HG02763 (cell line): Measurements from ENCODE around the gene LYPD6.
"Not testable (repeated sequence)": the region's sequence is repeated elsewhere in the genome, so short reads cannot be mapped to it uniquely, and the experiment has no call there.

Source experiments
- ATAC-seq: cut with Tn5 transposase; IDR thresholded peaks from one replicate; pipeline ENCODE4 v1.9.1; 2021; ENCODE audit warnings: mild to moderate bottlenecking, moderate library complexity; ENCODE audit not compliant: unreplicated experiment

LYPD6 gene

GRCh38 chr2:149492923-149493322 is 162.5 kb downstream of the LYPD6 start:
- no peak for ATAC-seq

- ATAC-seq: not testable (repeated sequence)
Observed at GRCh38 chr2:149499204-149499603, 168.8 kb downstream of the LYPD6 start.

- ATAC-seq: not testable (repeated sequence)
Observed at GRCh38 chr2:149506808-149507207, 176.4 kb downstream of the LYPD6 start.

GRCh38 chr2:149507974-149508373 is 177.6 kb downstream of the LYPD6 start:
- no peak for ATAC-seq

GRCh38 chr2:149513461-149513860 is 183.1 kb downstream of the LYPD6 start:
- no peak for ATAC-seq
